DOHH2 (cell line): ENCODE data around the gene ADAMTS8.

Experiments
- H3F3A ChIP-seq: fragments of 200-600 bp; sonication (generic), shearing (Covaris generic); 2 replicates; pipeline ENCODE4 v1.6.0; 2016; ENCODE audit warnings: antibody characterized with exemption, mild to moderate bottlenecking; ENCODE audit not compliant: control insufficient read depth, insufficient read depth
- H3K27ac ChIP-seq: fragments of 200-600 bp; sonication (generic); 2 replicates; pipeline ENCODE4 v1.5.1; 2014; ENCODE audit warnings: low read depth, mild to moderate bottlenecking, low read length, moderate library complexity
- H3K27me3 ChIP-seq: fragments of 200-600 bp; sonication (generic); 2 replicates; pipeline ENCODE4 v1.6.1; 2014; ENCODE audit warnings: mild to moderate bottlenecking, low read length, mixed read lengths; ENCODE audit not compliant: control insufficient read depth
- H3K36me3 ChIP-seq: fragments of 200-600 bp; sonication (generic); 2 replicates; pipeline ENCODE4 v1.6.1; 2014; ENCODE audit warnings: mild to moderate bottlenecking, low read length, moderate library complexity, mixed read lengths; ENCODE audit not compliant: control insufficient read depth
- H3K4me1 ChIP-seq: fragments of 200-600 bp; sonication (generic); 2 replicates; pipeline ENCODE4 v1.6.1; 2014; ENCODE audit warnings: mild to moderate bottlenecking, low read length, mixed read lengths; ENCODE audit not compliant: control insufficient read depth
- H3K4me2 ChIP-seq: fragments of 200-600 bp; sonication (generic); 2 replicates; pipeline ENCODE4 v1.6.0; 2014; ENCODE audit warnings: mild to moderate bottlenecking, low read length, moderate library complexity
- H3K4me3 ChIP-seq: fragments of 200-600 bp; sonication (generic); 2 replicates; pipeline ENCODE4 v1.5.1; 2014; ENCODE audit warnings: mild to moderate bottlenecking, low read length, mixed read lengths
- H3K79me2 ChIP-seq: fragments of 200-600 bp; sonication (generic); 2 replicates; pipeline ENCODE4 v1.6.1; 2014; ENCODE audit warnings: mild to moderate bottlenecking, low read length, mixed read lengths; ENCODE audit not compliant: control insufficient read depth
- H3K9me2 ChIP-seq: fragments of 200-600 bp; sonication (generic); replicated peaks from 2 replicates; pipeline ENCODE4 v1.6.1; 2014; ENCODE audit warnings: mild to moderate bottlenecking, low read length, mixed read lengths; ENCODE audit not compliant: control insufficient read depth
- H3K9me3 ChIP-seq: fragments of 200-600 bp; sonication (generic); 2 replicates; pipeline ENCODE4 v1.6.1; 2014; ENCODE audit warnings: antibody characterized with exemption, low read length, mixed read lengths; ENCODE audit not compliant: control insufficient read depth, insufficient read depth
- H4K20me1 ChIP-seq: fragments of 200-600 bp; sonication (generic); 2 replicates; pipeline ENCODE4 v1.6.0; 2014; ENCODE audit warnings: low read depth, mild to moderate bottlenecking, antibody characterized with exemption, low read length, moderate library complexity; ENCODE audit not compliant: control insufficient read depth, insufficient read depth
- EZH2phosphoT487 ChIP-seq: fragments of 200-600 bp; sonication (generic); IDR thresholded peaks from 2 replicates; pipeline ENCODE4 v1.6.1; 2017; ENCODE audit warnings: borderline replicate concordance, mild to moderate bottlenecking, antibody characterized with exemption, low read length, moderate library complexity, mixed read lengths
- TF ChIP-seq, protein P1 (sequence below): fragments of 200-600 bp; sonication (generic); IDR thresholded peaks from one replicate; pipeline ENCODE4 v1.5.1; 2014; ENCODE audit warnings: antibody characterized with exemption, mild to moderate bottlenecking, low read depth, low read length; ENCODE audit not compliant: poor library complexity, severe bottlenecking

Gene ADAMTS8

DNA sequence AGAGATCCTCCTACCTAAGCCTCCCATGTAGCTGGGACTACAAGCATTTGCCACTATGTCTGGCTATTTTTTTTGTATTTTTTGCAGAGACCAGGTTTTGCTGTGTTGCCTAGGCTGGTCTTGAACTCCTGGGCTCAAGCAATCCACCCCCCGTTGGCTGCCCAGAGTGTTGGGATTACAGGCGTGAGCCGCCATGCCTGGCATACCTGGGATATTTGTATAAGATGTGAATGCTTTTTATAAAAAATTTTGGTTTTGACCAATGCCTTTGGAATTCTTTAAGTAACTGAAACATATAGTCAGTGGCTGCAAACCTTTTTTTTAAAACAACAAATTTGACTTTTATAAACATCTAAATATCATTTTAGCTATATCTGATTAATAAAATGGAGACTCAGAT is 42.4 kb downstream of the ADAMTS8 start:
- no peaks in the 10 kb centered on the region for H3K9me2 ChIP-seq
- H3K9me3 ChIP-seq, result no peaks in the 10 kb centered on the region
- H4K20me1 ChIP-seq, result no peaks in the 10 kb centered on the region
- peaks cover 19% of the 10 kb centered on the region for H3K27me3 ChIP-seq
- H3K79me2 ChIP-seq, result no peaks in the 10 kb centered on the region
- H3K27ac ChIP-seq, result no peak overlapping the region
- no peaks in the 10 kb centered on the region for H3K4me1 ChIP-seq
- H3K4me3 ChIP-seq, result no peak overlapping the region
- no peaks in the 10 kb centered on the region for H3K36me3 ChIP-seq
- TF ChIP-seq, protein P1, sequence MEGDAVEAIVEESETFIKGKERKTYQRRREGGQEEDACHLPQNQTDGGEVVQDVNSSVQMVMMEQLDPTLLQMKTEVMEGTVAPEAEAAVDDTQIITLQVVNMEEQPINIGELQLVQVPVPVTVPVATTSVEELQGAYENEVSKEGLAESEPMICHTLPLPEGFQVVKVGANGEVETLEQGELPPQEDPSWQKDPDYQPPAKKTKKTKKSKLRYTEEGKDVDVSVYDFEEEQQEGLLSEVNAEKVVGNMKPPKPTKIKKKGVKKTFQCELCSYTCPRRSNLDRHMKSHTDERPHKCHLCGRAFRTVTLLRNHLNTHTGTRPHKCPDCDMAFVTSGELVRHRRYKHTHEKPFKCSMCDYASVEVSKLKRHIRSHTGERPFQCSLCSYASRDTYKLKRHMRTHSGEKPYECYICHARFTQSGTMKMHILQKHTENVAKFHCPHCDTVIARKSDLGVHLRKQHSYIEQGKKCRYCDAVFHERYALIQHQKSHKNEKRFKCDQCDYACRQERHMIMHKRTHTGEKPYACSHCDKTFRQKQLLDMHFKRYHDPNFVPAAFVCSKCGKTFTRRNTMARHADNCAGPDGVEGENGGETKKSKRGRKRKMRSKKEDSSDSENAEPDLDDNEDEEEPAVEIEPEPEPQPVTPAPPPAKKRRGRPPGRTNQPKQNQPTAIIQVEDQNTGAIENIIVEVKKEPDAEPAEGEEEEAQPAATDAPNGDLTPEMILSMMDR, result no peak
- TF ChIP-seq EZH2phosphoT487, result no peak
- H3K4me2 ChIP-seq, result no peak overlapping the region
- no peaks in the 10 kb centered on the region for H3F3A ChIP-seq

DNA sequence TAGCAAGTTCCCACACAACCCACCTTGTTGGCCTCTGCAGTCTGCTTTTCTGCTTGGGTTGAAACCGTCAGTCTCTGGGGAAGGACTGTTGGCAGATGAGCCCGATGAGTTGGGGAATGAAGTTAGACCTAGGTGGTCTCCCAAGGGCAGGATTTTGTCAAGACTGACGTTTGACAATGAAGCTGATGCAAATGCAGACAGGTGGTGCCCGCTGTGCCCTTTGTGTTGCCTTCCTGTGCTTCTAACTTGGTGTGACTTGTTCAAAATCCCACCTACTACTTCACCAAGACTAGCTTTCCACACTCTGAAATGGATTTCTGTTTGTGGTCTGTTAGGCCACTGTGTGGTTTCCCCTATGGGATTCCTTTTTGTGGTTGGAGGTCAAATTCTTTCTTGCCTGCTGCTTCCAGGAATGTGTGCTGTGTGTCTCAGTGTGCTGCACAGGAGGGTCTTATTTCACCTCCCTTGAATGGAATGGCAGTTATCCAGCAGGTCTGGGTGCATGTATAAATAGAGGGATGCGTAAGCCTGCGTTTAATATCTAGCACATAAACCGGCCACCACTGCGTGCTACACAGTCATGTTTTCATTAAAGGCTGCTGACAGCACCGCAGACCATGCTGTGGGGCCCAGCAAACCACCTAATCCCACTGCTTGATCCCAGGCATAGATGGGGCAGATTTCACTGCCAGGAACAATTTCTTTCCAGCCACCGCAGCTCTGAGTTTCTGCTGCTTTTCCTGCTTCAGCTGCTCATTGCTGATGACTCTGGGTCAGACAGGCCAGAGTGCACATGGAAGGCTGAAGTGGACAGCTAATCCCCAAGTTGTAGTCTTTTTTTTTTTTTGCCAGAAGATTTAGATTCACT is 44.8 kb downstream of the ADAMTS8 start:
- no peaks in the 10 kb centered on the region for H3K9me2 ChIP-seq
- no peaks in the 10 kb centered on the region for H3F3A ChIP-seq
- H3K79me2 ChIP-seq, result no peaks in the 10 kb centered on the region
- no peak overlapping the region for H3K27ac ChIP-seq
- H3K27me3 ChIP-seq, result peaks cover 10% of the 10 kb centered on the region
- no peak overlapping the region for H3K4me2 ChIP-seq
- no peaks in the 10 kb centered on the region for H3K36me3 ChIP-seq
- no peak for TF ChIP-seq EZH2phosphoT487
- TF ChIP-seq, protein P1, result no peak
- H3K9me3 ChIP-seq, result no peaks in the 10 kb centered on the region
- H3K4me3 ChIP-seq, result no peak overlapping the region
- H3K4me1 ChIP-seq, result no peaks in the 10 kb centered on the region
- H4K20me1 ChIP-seq, result no peaks in the 10 kb centered on the region

DNA sequence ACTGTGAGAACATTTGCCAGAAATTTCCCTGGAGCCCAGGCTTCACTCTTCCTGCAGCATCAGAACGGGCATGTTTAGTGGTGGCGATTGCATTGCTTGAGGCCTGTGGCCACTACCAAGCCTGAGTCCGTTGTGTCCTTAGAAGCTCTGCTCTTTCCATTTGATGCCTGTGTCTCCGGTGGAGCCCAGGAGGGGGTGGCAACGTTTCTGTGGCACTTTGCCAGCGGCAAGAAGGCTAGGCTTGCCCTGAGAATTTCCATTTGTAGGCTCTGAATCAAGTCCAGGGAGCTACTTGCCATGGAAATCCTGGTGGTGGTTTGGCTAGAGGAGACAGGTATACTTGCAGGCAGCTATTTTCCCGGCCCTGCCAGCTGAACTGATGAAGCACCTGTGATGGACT is 47.1 kb downstream of the ADAMTS8 start:
- no peak overlapping the region for H3K4me3 ChIP-seq
- H3K27me3 ChIP-seq, result peaks cover 7% of the 10 kb centered on the region; the same call in 1 of the 2 replicates
- no peaks in the 10 kb centered on the region for H3K36me3 ChIP-seq
- H3K4me1 ChIP-seq, result no peaks in the 10 kb centered on the region
- no peaks in the 10 kb centered on the region for H4K20me1 ChIP-seq
- no peak overlapping the region for H3K4me2 ChIP-seq
- H3F3A ChIP-seq, result no peaks in the 10 kb centered on the region
- H3K9me3 ChIP-seq, result no peaks in the 10 kb centered on the region
- H3K27ac ChIP-seq, result no peak overlapping the region
- H3K79me2 ChIP-seq, result no peaks in the 10 kb centered on the region
- no peak for TF ChIP-seq EZH2phosphoT487
- TF ChIP-seq, protein P1, result no peak
- no peaks in the 10 kb centered on the region for H3K9me2 ChIP-seq
